HG03095 (cell line): ENCODE data around the gene RMI1.
"Not testable (repeated sequence)": the region's sequence is repeated elsewhere in the genome, so short reads cannot be mapped to it uniquely, and the experiment has no call there.

Experiments used
- ATAC-seq: cut with Tn5 transposase; IDR thresholded peaks from one replicate; pipeline ENCODE4 v1.9.1; 2021; ENCODE audit warnings: moderate library complexity; ENCODE audit not compliant: unreplicated experiment

The RMI1 gene

DNA sequence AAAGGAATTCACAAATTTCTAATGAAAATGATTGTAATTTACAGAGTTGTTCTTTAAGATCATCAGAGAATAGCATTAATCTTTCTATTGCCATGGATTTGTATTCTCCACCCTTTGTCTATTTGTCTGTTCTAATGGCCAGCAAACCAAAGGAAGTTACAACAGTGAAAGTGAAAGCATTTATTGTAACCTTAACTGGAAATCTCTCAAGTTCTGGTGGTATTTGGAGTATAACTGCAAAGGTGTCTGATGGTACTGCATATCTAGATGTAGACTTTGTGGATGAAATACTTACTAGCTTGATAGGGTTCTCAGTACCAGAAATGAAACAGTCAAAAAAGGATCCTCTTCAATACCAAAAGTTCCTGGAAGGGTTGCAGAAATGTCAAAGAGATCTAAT lies 21.7 kb downstream of the RMI1 start:
- ATAC-seq, result peak; percentile 71

DNA sequence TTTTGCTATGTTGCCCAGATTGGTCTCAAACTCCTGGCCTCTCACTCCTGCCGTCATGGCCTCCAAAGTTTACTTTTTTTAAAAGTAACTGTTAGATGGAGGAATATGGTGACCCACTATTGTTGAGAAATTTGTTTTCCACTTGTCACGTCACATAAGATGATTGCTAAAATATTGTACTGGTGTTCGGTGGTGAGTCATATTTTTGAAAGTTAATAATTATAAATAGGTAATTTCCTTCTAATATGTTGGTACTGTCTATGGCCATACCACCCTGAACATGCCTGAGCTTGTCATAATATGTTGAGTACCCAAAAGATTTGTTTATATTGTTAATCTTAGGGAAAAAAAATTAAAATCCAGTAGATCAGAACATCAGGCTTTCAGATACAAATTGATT lies 22.6 kb downstream of the RMI1 start:
- ATAC-seq, result no peak

DNA sequence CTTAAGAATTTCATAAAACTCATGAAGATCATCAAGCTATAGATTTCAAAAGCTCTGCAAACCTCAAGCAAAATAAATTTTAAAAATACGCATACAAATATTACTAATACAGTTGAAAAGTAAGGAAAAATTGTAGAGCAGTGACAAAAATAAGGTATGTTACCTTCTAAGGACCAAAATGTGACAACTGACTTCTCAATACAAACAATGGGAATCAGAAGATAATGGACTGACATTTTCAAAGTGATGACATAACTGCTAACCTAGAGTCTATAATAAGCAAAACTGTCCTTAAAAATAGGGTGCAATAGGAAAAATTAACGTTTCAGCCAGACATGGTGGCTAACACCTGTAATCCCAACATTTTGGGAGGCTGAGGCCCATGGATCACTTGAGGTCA lies 27.1 kb downstream of the RMI1 start:
- no peak for ATAC-seq

DNA sequence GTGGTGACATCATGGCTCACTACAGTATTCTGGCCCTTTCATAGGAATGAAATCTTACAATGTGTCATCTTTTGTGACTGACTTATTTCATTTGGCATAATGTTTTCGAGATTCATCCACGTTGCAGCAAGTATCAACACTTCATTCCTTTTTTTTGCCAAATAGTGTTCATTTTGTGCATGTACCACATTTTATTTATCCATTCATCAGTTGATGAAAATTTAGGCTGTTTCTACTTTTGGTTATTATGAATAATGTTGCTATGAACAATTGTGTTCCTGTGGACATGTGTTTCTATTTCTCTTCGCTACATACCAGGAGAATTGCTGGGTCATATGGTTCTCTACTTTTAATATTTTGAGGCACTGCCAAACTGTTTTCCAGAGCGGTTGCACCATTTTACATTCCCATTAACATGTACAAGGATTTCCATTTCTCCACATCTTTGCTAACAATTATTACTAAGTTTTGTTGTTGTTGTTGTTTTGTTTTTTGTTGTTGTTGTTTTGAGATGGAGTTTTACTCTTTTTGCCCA lies 43.5 kb downstream of the RMI1 start:
- no peak for ATAC-seq

DNA sequence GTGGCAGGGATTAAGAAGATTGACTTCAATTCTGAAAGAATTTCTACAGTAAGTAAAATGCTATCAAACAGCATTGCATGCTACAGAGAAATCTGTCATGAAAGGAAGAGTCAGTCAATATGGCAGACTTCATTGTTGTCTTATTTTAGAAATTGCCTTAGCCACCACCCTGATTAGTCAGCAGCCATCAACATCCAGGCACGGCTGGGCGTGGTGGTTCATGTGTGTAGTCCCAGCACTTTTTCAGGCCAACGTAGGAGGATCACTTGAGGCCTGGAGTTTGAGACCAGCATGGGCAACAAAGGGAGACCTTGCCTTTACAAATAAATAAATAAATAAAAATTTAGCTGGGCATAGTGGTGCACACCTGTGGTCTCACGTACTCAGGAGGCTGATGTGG lies 46.6 kb downstream of the RMI1 start:
- ATAC-seq, result no peak

DNA sequence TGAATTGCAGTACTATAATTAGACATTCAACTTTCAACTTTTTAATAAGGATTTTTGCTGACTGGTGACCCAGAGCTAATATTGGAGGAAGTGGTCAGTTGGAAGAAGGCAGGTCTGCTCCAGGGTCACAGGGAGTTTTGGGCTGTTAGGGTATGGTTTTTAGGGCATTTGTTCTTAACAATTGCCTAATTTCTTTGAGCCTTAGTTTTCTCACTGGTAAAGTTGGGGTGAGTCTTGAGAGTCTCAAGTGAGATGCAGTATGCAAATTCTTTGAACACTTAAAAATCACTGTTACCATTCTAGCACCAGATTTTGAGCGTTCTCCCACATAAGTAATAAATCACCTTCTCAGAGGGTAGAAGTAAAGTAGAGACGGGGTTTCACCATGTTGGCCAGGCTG lies 50.9 kb downstream of the RMI1 start:
- no peak for ATAC-seq

DNA sequence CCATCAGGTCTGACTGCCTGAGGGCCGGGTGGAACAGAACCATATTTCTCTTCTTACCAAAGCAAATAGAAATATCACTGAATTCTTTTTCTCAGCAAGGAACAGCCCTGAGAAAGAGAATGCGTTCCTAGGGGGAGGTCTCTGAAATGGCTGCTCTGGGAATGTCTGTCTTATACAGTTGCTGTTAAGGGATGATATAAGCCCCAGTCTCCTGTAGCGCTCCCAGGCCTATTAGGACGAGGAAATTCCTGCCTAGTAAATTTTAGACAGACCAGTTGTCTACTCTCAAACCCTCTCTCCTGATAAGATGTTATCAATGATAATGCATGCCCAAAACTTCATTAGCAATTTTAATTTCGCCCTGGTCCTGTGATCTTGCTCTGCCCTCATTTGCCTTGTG lies 61.3 kb downstream of the RMI1 start:
- ATAC-seq, result not testable (repeated sequence)

DNA sequence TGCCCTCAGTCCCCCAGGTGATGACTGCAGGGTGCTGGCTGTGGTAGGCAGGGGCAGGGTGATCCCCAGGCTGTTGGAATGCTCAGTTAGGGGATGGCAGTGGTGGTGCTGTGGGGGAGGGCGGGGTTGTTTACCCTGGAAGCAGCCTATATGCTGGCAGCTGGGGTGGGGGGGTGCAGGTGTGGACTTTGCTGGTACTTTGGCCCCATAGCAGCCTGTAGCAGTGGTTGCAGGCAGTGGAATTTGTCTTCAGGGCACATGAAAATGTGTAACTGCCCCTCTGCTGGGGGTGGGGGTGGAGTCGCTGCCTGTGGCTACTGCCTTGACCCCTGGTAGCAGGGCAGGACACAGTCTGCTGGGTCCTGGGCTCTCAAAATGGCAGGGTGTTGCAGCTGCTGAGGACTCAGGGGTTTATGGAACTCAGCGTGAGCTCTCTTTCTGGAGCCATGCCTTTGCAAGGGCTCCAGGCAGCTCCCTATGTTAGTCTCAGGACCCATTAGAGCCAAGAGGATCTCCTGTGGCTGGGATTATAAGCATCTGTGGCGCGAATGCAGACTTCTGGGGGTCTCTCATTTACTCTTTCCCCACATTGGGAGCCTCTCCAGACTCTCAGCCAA lies 65.0 kb downstream of the RMI1 start:
- no peak for ATAC-seq
